Neural cell (in vitro differentiated cells): Measurements from ENCODE around the gene NT5C2.
"Not testable (repeated sequence)": the region's sequence is repeated elsewhere in the genome, so short reads cannot be mapped to it uniquely, and the experiment has no call there.

Experiments used
- EP300 ChIP-seq: fragments of 450-650 bp; conservative IDR thresholded peaks from 2 replicates; pipeline ENCODE4 v1.6.1; 2014; ENCODE audit warnings: antibody characterized with exemption, mild to moderate bottlenecking, moderate library complexity; ENCODE audit not compliant: poor library complexity, severe bottlenecking
- EZH2 ChIP-seq: fragments of 200-600, 300-800 bp; shearing (Covaris generic), sonication (generic); IDR thresholded peaks from 2 replicates; pipeline ENCODE4 v1.6.1; 2014; ENCODE audit warnings: antibody characterized with exemption, low read length, borderline replicate concordance, mild to moderate bottlenecking; ENCODE audit not compliant: insufficient read depth, poor library complexity, severe bottlenecking
- TF ChIP-seq, protein P1 (sequence below): fragments of 450-650 bp; IDR thresholded peaks from 2 replicates; pipeline ENCODE4 v1.5.1; 2014; ENCODE audit warnings: antibody characterized with exemption, mild to moderate bottlenecking, moderate library complexity; ENCODE audit not compliant: poor library complexity, severe bottlenecking

DNA sequence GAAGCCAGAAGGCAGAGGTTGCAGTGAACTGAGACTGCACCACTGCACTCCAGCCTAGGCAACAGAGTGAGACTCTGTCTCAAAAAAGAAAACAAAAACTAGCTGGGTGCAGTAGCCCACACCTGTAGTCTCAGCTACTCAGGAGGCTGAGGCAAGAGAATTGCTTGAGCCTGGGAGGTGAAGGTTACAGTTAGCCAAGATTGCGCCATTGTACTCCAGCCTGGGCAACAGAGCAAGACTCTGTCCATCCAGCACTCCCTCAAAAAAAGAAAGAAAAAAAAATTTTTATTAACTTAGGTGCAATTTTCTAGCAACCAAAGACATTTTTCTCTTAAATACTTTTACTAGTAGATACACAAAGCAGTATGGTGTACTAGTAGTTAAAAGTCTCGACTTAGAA is 18.7 kb downstream of the NT5C2 start:
- TF ChIP-seq, protein P1, sequence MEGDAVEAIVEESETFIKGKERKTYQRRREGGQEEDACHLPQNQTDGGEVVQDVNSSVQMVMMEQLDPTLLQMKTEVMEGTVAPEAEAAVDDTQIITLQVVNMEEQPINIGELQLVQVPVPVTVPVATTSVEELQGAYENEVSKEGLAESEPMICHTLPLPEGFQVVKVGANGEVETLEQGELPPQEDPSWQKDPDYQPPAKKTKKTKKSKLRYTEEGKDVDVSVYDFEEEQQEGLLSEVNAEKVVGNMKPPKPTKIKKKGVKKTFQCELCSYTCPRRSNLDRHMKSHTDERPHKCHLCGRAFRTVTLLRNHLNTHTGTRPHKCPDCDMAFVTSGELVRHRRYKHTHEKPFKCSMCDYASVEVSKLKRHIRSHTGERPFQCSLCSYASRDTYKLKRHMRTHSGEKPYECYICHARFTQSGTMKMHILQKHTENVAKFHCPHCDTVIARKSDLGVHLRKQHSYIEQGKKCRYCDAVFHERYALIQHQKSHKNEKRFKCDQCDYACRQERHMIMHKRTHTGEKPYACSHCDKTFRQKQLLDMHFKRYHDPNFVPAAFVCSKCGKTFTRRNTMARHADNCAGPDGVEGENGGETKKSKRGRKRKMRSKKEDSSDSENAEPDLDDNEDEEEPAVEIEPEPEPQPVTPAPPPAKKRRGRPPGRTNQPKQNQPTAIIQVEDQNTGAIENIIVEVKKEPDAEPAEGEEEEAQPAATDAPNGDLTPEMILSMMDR: not testable (repeated sequence)
- TF ChIP-seq EZH2, EP300: not testable (repeated sequence)
